Thyroid gland (tissue), 4 donors: ENCODE results near the gene LINC00305.

Experiments
- POLR2A ChIP-seq, 2 donors: fragments of 450-650 bp; IDR thresholded peaks; one replicate each; pipeline ENCODE4 v1.6.1; 2017; ENCODE audit warnings: antibody characterized with exemption in 2 of 2, mild to moderate bottlenecking in 2 of 2, moderate library complexity in 1 of 2
- TF ChIP-seq, protein P1 (sequence below), 6 experiments: fragments of 200-600 bp in 3 of 6; fragments of 450-650 bp in 3 of 6; sonication (generic) in 3 of 6; IDR thresholded peaks; one replicate each; pipeline ENCODE4 v1.5.1; 2016 to 2019; ENCODE audit warnings: antibody characterized with exemption in 6 of 6, mild to moderate bottlenecking in 2 of 6, inconsistent platforms in 1 of 6, moderate library complexity in 1 of 6

DNA sequence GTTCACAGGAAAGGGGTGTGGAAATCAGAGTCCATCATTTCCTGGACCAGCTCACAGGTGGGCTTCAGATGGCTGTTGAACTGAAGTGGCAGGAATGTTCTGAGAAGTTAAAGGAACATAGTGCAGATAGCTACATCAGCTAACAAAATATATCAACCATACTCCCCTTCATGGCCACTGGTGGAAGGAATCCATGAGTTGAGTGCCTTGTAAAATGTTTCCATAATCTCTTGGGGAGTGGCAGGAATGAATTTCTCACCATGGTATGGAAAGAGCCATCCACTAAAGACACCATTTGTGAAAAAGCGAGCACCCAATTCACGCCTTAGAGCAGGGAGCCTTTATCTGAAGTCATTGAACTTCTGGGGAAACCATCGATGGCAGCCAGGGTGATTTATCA is at the start of gene LINC00305:
- TF ChIP-seq, protein P1, sequence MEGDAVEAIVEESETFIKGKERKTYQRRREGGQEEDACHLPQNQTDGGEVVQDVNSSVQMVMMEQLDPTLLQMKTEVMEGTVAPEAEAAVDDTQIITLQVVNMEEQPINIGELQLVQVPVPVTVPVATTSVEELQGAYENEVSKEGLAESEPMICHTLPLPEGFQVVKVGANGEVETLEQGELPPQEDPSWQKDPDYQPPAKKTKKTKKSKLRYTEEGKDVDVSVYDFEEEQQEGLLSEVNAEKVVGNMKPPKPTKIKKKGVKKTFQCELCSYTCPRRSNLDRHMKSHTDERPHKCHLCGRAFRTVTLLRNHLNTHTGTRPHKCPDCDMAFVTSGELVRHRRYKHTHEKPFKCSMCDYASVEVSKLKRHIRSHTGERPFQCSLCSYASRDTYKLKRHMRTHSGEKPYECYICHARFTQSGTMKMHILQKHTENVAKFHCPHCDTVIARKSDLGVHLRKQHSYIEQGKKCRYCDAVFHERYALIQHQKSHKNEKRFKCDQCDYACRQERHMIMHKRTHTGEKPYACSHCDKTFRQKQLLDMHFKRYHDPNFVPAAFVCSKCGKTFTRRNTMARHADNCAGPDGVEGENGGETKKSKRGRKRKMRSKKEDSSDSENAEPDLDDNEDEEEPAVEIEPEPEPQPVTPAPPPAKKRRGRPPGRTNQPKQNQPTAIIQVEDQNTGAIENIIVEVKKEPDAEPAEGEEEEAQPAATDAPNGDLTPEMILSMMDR (IDR thresholded peaks at IDR 0.05): no peak
- TF ChIP-seq POLR2A (IDR thresholded peaks at IDR 0.05): no peak
